Neural progenitor cell (in vitro differentiated cells): ENCODE data around the gene NUDT3.

Experiments
- EZH2 ChIP-seq: fragments of 200-600 bp; sonication (generic); IDR thresholded peaks from 2 replicates; pipeline ENCODE4 v1.6.1; 2017; ENCODE audit warnings: antibody characterized with exemption, mild to moderate bottlenecking, moderate library complexity
- EZH2phosphoT487 ChIP-seq: fragments of 200-600 bp; sonication (generic); IDR thresholded peaks from 2 replicates; pipeline ENCODE4 v1.6.1; 2017; ENCODE audit warnings: antibody characterized with exemption
- TF ChIP-seq, protein P1 (sequence below): fragments of 200-600 bp; sonication (generic); IDR thresholded peaks from 2 replicates; pipeline ENCODE4 v1.5.1; 2017; ENCODE audit warnings: antibody characterized with exemption, mild to moderate bottlenecking

DNA sequence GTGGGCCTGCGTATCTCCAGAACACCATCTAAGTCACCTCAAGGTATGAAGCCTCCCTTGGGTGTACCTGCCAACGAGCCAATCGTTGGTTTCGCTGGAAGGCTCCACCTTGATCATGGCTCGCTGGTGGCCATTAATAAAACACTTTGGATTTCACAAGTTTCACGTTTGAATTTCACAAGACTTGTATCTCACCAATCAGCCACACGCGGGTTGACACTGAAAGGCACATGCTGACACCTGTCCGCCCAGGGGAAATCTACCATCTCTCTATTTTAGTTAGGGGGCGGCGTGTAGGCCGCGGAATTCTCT, 156.4 kb downstream of the NUDT3 start:
- TF ChIP-seq EZH2phosphoT487: no peak
- TF ChIP-seq, protein P1, sequence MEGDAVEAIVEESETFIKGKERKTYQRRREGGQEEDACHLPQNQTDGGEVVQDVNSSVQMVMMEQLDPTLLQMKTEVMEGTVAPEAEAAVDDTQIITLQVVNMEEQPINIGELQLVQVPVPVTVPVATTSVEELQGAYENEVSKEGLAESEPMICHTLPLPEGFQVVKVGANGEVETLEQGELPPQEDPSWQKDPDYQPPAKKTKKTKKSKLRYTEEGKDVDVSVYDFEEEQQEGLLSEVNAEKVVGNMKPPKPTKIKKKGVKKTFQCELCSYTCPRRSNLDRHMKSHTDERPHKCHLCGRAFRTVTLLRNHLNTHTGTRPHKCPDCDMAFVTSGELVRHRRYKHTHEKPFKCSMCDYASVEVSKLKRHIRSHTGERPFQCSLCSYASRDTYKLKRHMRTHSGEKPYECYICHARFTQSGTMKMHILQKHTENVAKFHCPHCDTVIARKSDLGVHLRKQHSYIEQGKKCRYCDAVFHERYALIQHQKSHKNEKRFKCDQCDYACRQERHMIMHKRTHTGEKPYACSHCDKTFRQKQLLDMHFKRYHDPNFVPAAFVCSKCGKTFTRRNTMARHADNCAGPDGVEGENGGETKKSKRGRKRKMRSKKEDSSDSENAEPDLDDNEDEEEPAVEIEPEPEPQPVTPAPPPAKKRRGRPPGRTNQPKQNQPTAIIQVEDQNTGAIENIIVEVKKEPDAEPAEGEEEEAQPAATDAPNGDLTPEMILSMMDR: no peak
- no peak for TF ChIP-seq EZH2
